GM18951 (cell line): ENCODE measurements around the gene MTPN.

Experiments
- POLR2A ChIP-seq: IDR thresholded peaks from 4 replicates; pipeline ENCODE4 v1.6.1; 2011; ENCODE audit warnings: mild to moderate bottlenecking; ENCODE audit not compliant: insufficient read length, insufficient read depth; ENCODE audit errors: extremely low read depth
- in situ Hi-C: fragments of 300-500 bp; cut with MboI; formaldehyde crosslinking; loops from one replicate; pipeline ENCODE4 v1.12.0; 2022; ENCODE audit warnings: low sequenced_read_pairs, mixed read lengths, inconsistent platforms; ENCODE audit not compliant: unreplicated experiment

Gene MTPN

GRCh38 chr7:135938563-135938962 lies 38.6 kb downstream of the MTPN start:
- TF ChIP-seq POLR2A, result no peak
- in situ Hi-C loops, result no loop called here

GRCh38 chr7:135938086-135938485 lies 39.1 kb downstream of the MTPN start:
- TF ChIP-seq POLR2A, result no peak
- in situ Hi-C loops, result no loop called here

GRCh38 chr7:135936497-135937217 lies 40.5 kb downstream of the MTPN start:
- TF ChIP-seq POLR2A, result no peak
- in situ Hi-C loops, result no loop called here

- in situ Hi-C loops, result no loop called here
- no peak for TF ChIP-seq POLR2A
Observed at GRCh38 chr7:135934651-135935050, 42.5 kb downstream of the MTPN start.

- no peak for TF ChIP-seq POLR2A
- in situ Hi-C loops, result no loop called here
Observed at GRCh38 chr7:135933509-135934188, 43.5 kb downstream of the MTPN start.

GRCh38 chr7:135932131-135932530 lies 45.0 kb downstream of the MTPN start:
- TF ChIP-seq POLR2A, result no peak
- in situ Hi-C loops, result no loop called here

GRCh38 chr7:135930565-135931461 lies 46.3 kb downstream of the MTPN start:
- TF ChIP-seq POLR2A, result no peak
- in situ Hi-C loops, result no loop called here

- no peak for TF ChIP-seq POLR2A
- in situ Hi-C loops, result no loop called here
Observed at GRCh38 chr7:135929722-135930141, 47.4 kb downstream of the MTPN start.

- no peak for TF ChIP-seq POLR2A
- in situ Hi-C loops, result no loop called here
Observed at GRCh38 chr7:135929249-135929648, 47.9 kb downstream of the MTPN start.

- in situ Hi-C loops, result no loop called here
- TF ChIP-seq POLR2A, result no peak
Observed at GRCh38 chr7:135928136-135928535, 49.0 kb downstream of the MTPN start.

- in situ Hi-C loops, result no loop called here
- no peak for TF ChIP-seq POLR2A
Observed at GRCh38 chr7:135925210-135925609, 51.9 kb downstream of the MTPN start.

- in situ Hi-C loops, result no loop called here
Observed at GRCh38 chr7:135924302-135924701, 52.9 kb downstream of the MTPN start.

GRCh38 chr7:135922263-135922662 lies 54.9 kb downstream of the MTPN start:
- in situ Hi-C loops, result no loop called here
- TF ChIP-seq POLR2A, result no peak

More at GRCh38 chr7:135924302-135924701, 52.9 kb downstream of the MTPN start:
- TF ChIP-seq POLR2A, result no peak
